ENCODE data around the gene GPR139. TPM values are rescaled to one million over a fixed set of nuclear protein-coding genes. Genes with fewer than 3 reads are reported as not detected.

Gene GPR139
- total and polyA plus RNA-seq, 2 donors (not counting 1 experiment from before 2014, with no cell fraction given), result not detected

DNA sequence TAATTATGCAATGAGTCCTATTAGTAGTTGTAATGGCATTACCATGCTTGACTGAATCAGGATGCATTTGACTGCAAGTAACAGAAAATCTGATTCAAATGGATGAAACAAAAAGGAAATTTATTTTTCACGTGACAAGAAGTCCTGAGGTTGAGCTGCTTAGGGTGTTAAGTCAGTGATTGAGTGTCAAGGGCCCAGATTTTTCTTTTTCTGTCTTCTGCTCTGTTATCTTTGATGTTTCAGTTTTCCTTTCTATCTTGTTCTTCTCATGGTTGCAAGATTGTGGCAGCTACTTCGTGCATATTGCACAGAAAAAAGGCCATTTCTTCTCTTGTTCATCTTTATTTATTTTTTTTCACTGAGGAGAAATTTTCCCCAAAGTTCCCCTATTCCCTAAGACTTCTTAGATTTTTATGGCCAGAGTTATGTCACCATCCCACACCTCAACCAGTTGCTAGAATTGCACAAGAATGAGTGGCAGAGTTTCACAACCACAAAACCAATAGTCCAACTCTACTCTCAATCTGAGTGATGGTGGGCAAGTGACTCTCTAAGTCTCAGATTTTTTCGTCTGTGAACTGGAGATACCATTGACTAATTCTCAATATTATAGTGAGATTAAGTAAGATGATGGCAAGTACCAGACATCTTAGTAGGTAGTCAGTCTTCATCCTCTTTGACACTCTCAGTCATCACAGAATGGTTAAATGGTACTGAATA is 15.7 kb upstream of the GPR139 start:
- H4K20me1 ChIP-seq (ENCODE audit: control insufficient read depth, insufficient read depth, low read length, poor library complexity, severe bottlenecking), result no peaks in the 10 kb centered on the region
- no peak overlapping the region for H3K4me2 ChIP-seq (replicated peaks; ENCODE audit: low read depth, low read length, poor library complexity, severe bottlenecking)
- no peak overlapping the region for H3K4me3 Mint-ChIP-seq
- no peak overlapping the region for H3K4me3 ChIP-seq (ENCODE audit: control extremely low read depth in 1 of 5, extremely low read depth in 1 of 5, insufficient read depth in 1 of 5, low read depth in 2 of 5, low read length in 4 of 5)
- ATAC-seq (ENCODE audit: low read depth) (no peak), DNase-seq (no peak)
- no peaks in the 10 kb centered on the region for H3K36me3 ChIP-seq (replicated peaks in 1 of 2; ENCODE audit: control extremely low read depth in 1 of 2, control insufficient read depth in 1 of 2, extremely low read depth in 1 of 2, insufficient read depth in 2 of 2, low read length in 1 of 2)
- H3K27ac ChIP-seq (ENCODE audit: low read length in 2 of 2), result no peak overlapping the region
- H3K4me1 ChIP-seq (ENCODE audit: control insufficient read depth in 2 of 2, insufficient read depth in 2 of 2, low read length in 2 of 2), result no peaks in the 10 kb centered on the region
- H3K79me2 ChIP-seq (ENCODE audit: control insufficient read depth, insufficient read depth, low read length), result no peaks in the 10 kb centered on the region
- CTCF ChIA-PET, result no interaction called here
- H3K4me1 Mint-ChIP-seq, result no peaks in the 10 kb centered on the region
- peaks cover 14% of the 10 kb centered on the region for H3K27me3 Mint-ChIP-seq
- no peaks in the 10 kb centered on the region for H3K9me3 ChIP-seq (ENCODE audit: control extremely low read depth in 1 of 3, control insufficient read depth in 2 of 3, insufficient read depth in 1 of 3, low read length in 2 of 3)
- H3K9ac ChIP-seq (ENCODE audit: low read length), result no peak overlapping the region
- POLR2A ChIA-PET, result no interaction called here
- peaks cover 7% of the 10 kb centered on the region for H3K9me3 Mint-ChIP-seq (ENCODE audit: insufficient read depth)
- 63% methylated on average over 1 of the region's 3 CpGs for WGBS (ENCODE audit: insufficient coverage)
- TF ChIP-seq EZH2 (IDR thresholded peaks at IDR 0.05; ENCODE audit: borderline replicate concordance, insufficient read depth, low read depth, low read length, poor library complexity, severe bottlenecking), result no peak
- TF ChIP-seq, protein P1, sequence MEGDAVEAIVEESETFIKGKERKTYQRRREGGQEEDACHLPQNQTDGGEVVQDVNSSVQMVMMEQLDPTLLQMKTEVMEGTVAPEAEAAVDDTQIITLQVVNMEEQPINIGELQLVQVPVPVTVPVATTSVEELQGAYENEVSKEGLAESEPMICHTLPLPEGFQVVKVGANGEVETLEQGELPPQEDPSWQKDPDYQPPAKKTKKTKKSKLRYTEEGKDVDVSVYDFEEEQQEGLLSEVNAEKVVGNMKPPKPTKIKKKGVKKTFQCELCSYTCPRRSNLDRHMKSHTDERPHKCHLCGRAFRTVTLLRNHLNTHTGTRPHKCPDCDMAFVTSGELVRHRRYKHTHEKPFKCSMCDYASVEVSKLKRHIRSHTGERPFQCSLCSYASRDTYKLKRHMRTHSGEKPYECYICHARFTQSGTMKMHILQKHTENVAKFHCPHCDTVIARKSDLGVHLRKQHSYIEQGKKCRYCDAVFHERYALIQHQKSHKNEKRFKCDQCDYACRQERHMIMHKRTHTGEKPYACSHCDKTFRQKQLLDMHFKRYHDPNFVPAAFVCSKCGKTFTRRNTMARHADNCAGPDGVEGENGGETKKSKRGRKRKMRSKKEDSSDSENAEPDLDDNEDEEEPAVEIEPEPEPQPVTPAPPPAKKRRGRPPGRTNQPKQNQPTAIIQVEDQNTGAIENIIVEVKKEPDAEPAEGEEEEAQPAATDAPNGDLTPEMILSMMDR (IDR thresholded peaks at IDR 0.05), result no peak
- no peak overlapping the region for H3K27ac Mint-ChIP-seq
- intact Hi-C loops (cut with micrococcal nuclease), result no loop called here
- no peaks in the 10 kb centered on the region for H3K27me3 ChIP-seq (replicated peaks in 1 of 4; ENCODE audit: control extremely low read depth in 1 of 4, control insufficient read depth in 3 of 4, insufficient read depth in 4 of 4, low read length in 3 of 4)
- H2AFZ ChIP-seq (ENCODE audit: insufficient read depth, low read depth, low read length, poor library complexity, severe bottlenecking), result no peak overlapping the region

DNA sequence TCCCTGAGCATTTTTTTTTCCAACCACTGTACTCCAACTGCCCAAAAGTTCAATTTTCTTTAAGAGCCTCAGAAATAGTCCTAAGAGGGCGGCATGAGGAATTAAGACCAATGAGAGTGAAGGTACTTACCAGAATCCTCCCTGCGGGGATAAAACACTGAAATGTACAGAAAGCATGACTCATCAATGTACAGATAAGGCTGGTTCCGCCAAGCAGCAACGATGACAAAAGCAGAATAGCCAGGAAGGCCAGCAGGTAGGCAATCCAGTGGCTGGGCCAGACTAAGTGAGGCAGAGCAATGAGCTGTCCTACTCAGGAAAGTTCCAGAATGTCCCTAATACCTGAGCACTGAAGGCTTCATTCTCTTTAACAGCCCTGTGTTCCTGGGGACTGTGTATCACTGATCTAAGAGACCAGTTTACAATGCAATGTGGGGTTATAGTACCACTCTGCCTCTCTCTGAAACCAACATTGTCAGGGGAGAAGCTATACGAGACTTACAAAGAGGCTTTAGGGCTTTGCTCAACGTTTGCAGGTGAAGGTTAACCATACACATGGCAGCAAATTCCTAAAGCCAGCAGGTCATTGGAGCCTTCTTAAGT is 11.0 kb upstream of the GPR139 start:
- H3K9me3 Mint-ChIP-seq (ENCODE audit: insufficient read depth), result no peaks in the 10 kb centered on the region
- ChIA-PET CTCF (no interaction called here), POLR2A (no interaction called here)
- Histone ChIP-seq H3K27me3 (replicated peaks in 1 of 4; ENCODE audit: control extremely low read depth in 1 of 4, control insufficient read depth in 3 of 4, insufficient read depth in 4 of 4, low read length in 3 of 4) (peaks cover 0 to 1% (median 0%) of the 10 kb centered on the region in 4 experiments), H3K9ac (ENCODE audit: low read length) (no peak overlapping the region), H2AFZ (ENCODE audit: insufficient read depth, low read depth, low read length, poor library complexity, severe bottlenecking) (no peak overlapping the region), H3K27ac (ENCODE audit: low read length in 2 of 2) (no peak overlapping the region), H3K9me3 (ENCODE audit: control extremely low read depth in 1 of 3, control insufficient read depth in 2 of 3, insufficient read depth in 1 of 3, low read length in 2 of 3) (no peaks in the 10 kb centered on the region), H3K4me2 (replicated peaks; ENCODE audit: low read depth, low read length, poor library complexity, severe bottlenecking) (no peak overlapping the region), H4K20me1 (ENCODE audit: control insufficient read depth, insufficient read depth, low read length, poor library complexity, severe bottlenecking) (no peaks in the 10 kb centered on the region), H3K36me3 (replicated peaks in 1 of 2; ENCODE audit: control extremely low read depth in 1 of 2, control insufficient read depth in 1 of 2, extremely low read depth in 1 of 2, insufficient read depth in 2 of 2, low read length in 1 of 2) (no peaks in the 10 kb centered on the region), H3K4me1 (ENCODE audit: control insufficient read depth in 2 of 2, insufficient read depth in 2 of 2, low read length in 2 of 2) (no peaks in the 10 kb centered on the region), H3K4me3 (ENCODE audit: control extremely low read depth in 1 of 5, extremely low read depth in 1 of 5, insufficient read depth in 1 of 5, low read depth in 2 of 5, low read length in 4 of 5) (no peak overlapping the region), H3K79me2 (ENCODE audit: control insufficient read depth, insufficient read depth, low read length) (no peaks in the 10 kb centered on the region)
- TF ChIP-seq, protein P1 (IDR thresholded peaks at IDR 0.05), result no peak
- H3K4me1 Mint-ChIP-seq, result no peaks in the 10 kb centered on the region
- ATAC-seq (ENCODE audit: low read depth) (no peak), DNase-seq (no peak)
- intact Hi-C loops (cut with micrococcal nuclease), result no loop called here
- no peak overlapping the region for H3K27ac Mint-ChIP-seq
- H3K4me3 Mint-ChIP-seq, result no peak overlapping the region
- peaks cover 11% of the 10 kb centered on the region for H3K27me3 Mint-ChIP-seq
- WGBS (ENCODE audit: insufficient coverage), result 79% methylated on average over 5 of the region's 6 CpGs

Data from B cell (primary cell).